ENCODE results near the gene ACTG1. TPM values are rescaled to one million over a fixed set of nuclear protein-coding genes. Genes with fewer than 3 reads are reported as not detected.

ACTG1 gene
- total RNA-seq, 2 experiments from 2014 or later, result 1,296 to 1,318 TPM

- H3K27me3 ChIP-seq (ENCODE audit: control insufficient read depth in 1 of 2, insufficient read depth in 2 of 2, low read length in 2 of 2), result no peaks in the 10 kb centered on the region
- no peaks in the 10 kb centered on the region for H3K9me3 ChIP-seq (ENCODE audit: control insufficient read depth in 1 of 2, insufficient read depth in 1 of 2, low read length in 2 of 2)
- H3K27ac ChIP-seq (ENCODE audit: low read depth in 1 of 2, low read length in 2 of 2), result no peak overlapping the region
- Mint-ChIP-seq H3K27ac (no peak overlapping the region), H3K4me1 (ENCODE audit: low read depth) (peaks cover 22% of the 10 kb centered on the region), H3K36me3 (ENCODE audit: low read depth) (peaks cover 34% of the 10 kb centered on the region), H3K4me3 (no peak overlapping the region), H3K27me3 (no peaks in the 10 kb centered on the region), H3K9me3 (no peaks in the 10 kb centered on the region)
- H3K36me3 ChIP-seq (ENCODE audit: insufficient read depth, low read length), result peaks cover 30% of the 10 kb centered on the region
- no peak for ATAC-seq (ENCODE audit: poor library complexity)
- intact Hi-C loops (cut with DNase I, micrococcal nuclease), result no loop called here
- CTCF ChIA-PET, result no interaction called here
- peaks cover 26% of the 10 kb centered on the region for H3K4me1 ChIP-seq (ENCODE audit: insufficient read depth, low read length)
- no peak for TF ChIP-seq CTCF (IDR thresholded peaks at IDR 0.05)
- H3K4me3 ChIP-seq (ENCODE audit: low read length), result no peak overlapping the region
- POLR2A ChIA-PET, result interaction anchor here (0.5 kb wide), 1 partner anchor 149 kb away, joined by 4 read pairs; no protein-coding TSS in a partner anchor
- DNase-seq, result no peak
Measured at GRCh38 chr17:81556175-81556691, 43.6 kb upstream of the ACTG1 start.

GRCh38 chr17:81553616-81554181 lies 41.1 kb upstream of the ACTG1 start:
- peak overlapping the region; percentile 79 to 83 for H3K27ac ChIP-seq (ENCODE audit: low read depth in 1 of 2, low read length in 2 of 2)
- H3K27me3 ChIP-seq (ENCODE audit: control insufficient read depth in 1 of 2, insufficient read depth in 2 of 2, low read length in 2 of 2), result no peaks in the 10 kb centered on the region
- intact Hi-C loops (cut with DNase I, micrococcal nuclease), result loop anchor here (1.0 to 5.0 kb wide), 6 partner anchors 35 to 561 kb away; partner anchors contain the start of genes ACTG1 (in 1 of the 2), CHMP6 (in 1 of the 2), NDUFAF8 (in 1 of the 2) and TEPSIN (in 1 of the 2)
- ChIA-PET POLR2A (interaction anchor here (5.2 kb wide), 1 partner anchor 41 kb away, joined by 93 read pairs; the partner anchor contains the start of gene ACTG1), CTCF (no interaction called here)
- H3K9me3 ChIP-seq (ENCODE audit: control insufficient read depth in 1 of 2, insufficient read depth in 1 of 2, low read length in 2 of 2), result no peaks in the 10 kb centered on the region
- Mint-ChIP-seq H3K9me3 (no peaks in the 10 kb centered on the region), H3K36me3 (ENCODE audit: low read depth) (peaks cover 29% of the 10 kb centered on the region), H3K4me3 (peak overlapping the region; percentile 94), H3K27ac (peak overlapping the region; percentile 93), H3K27me3 (no peaks in the 10 kb centered on the region), H3K4me1 (ENCODE audit: low read depth) (peaks cover 30% of the 10 kb centered on the region)
- peak; percentile 0 for ATAC-seq (ENCODE audit: poor library complexity)
- TF ChIP-seq CTCF (IDR thresholded peaks at IDR 0.05), result no peak
- peak overlapping the region; percentile 94 for H3K4me3 ChIP-seq (ENCODE audit: low read length)
- H3K36me3 ChIP-seq (ENCODE audit: insufficient read depth, low read length), result peaks cover 26% of the 10 kb centered on the region
- peak in 1 of 14 experiments; percentile 14 for DNase-seq
- H3K4me1 ChIP-seq (ENCODE audit: insufficient read depth, low read length), result peaks cover 41% of the 10 kb centered on the region

- Mint-ChIP-seq H3K36me3 (ENCODE audit: low read depth) (peaks cover 24% of the 10 kb centered on the region), H3K27me3 (no peaks in the 10 kb centered on the region), H3K27ac (peak overlapping the region; percentile 93), H3K9me3 (no peaks in the 10 kb centered on the region), H3K4me3 (peak overlapping the region; percentile 94), H3K4me1 (ENCODE audit: low read depth) (peaks cover 30% of the 10 kb centered on the region)
- Histone ChIP-seq H3K4me1 (ENCODE audit: insufficient read depth, low read length) (peaks cover 41% of the 10 kb centered on the region), H3K4me3 (ENCODE audit: low read length) (peak overlapping the region; percentile 94), H3K27ac (ENCODE audit: low read depth in 1 of 2, low read length in 2 of 2) (peak overlapping the region; percentile 79 to 83), H3K36me3 (ENCODE audit: insufficient read depth, low read length) (peaks cover 23% of the 10 kb centered on the region), H3K27me3 (ENCODE audit: control insufficient read depth in 1 of 2, insufficient read depth in 2 of 2, low read length in 2 of 2) (no peaks in the 10 kb centered on the region), H3K9me3 (ENCODE audit: control insufficient read depth in 1 of 2, insufficient read depth in 1 of 2, low read length in 2 of 2) (no peaks in the 10 kb centered on the region)
- ChIA-PET POLR2A (interaction anchor here (0.8 to 5.2 kb wide), 8 partner anchors 12 to 574 kb away, joined by 3 to 93 read pairs (median 5); partner anchors contain the start of genes ACTG1, ARL16, HGS and NDUFAF8), CTCF (interaction anchor here (2.5 kb wide), 1 partner anchor 34 kb away, joined by 18 read pairs; no protein-coding TSS in a partner anchor)
- DNase-seq (peak; percentile 48 to 92 (median 72)), ATAC-seq (ENCODE audit: poor library complexity) (peak; percentile 74)
- intact Hi-C loops (cut with DNase I, micrococcal nuclease), result loop anchor here (1.0 to 5.0 kb wide), 6 partner anchors 34 to 561 kb away; partner anchors contain the start of genes ACTG1 (in 1 of the 2), CHMP6 (in 1 of the 2), NDUFAF8 (in 1 of the 2) and TEPSIN (in 1 of the 2)
- peak; percentile 0 for TF ChIP-seq CTCF (IDR thresholded peaks at IDR 0.05)
Measured at GRCh38 chr17:81553018-81553615, 40.5 kb upstream of the ACTG1 start.

Measured in CD4-positive, alpha-beta T cell (primary cell).